GM12878 (cell line): ENCODE results near the gene NINJ1.

Source experiments
- CHD2 ChIP-seq: IDR thresholded peaks from 2 replicates; pipeline ENCODE4 v1.6.1; 2011; ENCODE audit warnings: low read depth, low read length, improper control_type of control experiment, borderline replicate concordance
- CTCF ChIP-seq, 3 experiments: IDR thresholded peaks in 2 of 3; conservative IDR thresholded peaks in 1 of 3; 2 replicates each; pipeline ENCODE4 v1.5.1; 2011; ENCODE audit warnings: low read depth in 3 of 3, low read length in 3 of 3, mild to moderate bottlenecking in 3 of 3, control low read depth in 2 of 3, moderate library complexity in 2 of 3, inconsistent platforms in 1 of 3, mixed read lengths in 1 of 3; ENCODE audit not compliant: control insufficient read depth in 2 of 3, insufficient read depth in 1 of 3; ENCODE audit errors: extremely low read depth in 1 of 3
- ELK1 ChIP-seq: IDR thresholded peaks from 2 replicates; pipeline ENCODE4 v1.6.1; 2012; ENCODE audit warnings: low read depth, low read length, improper control_type of control experiment
- POLR2AphosphoS2 ChIP-seq: IDR thresholded peaks from 2 replicates; pipeline ENCODE4 v1.6.1; 2011; ENCODE audit warnings: low read depth, mild to moderate bottlenecking, low read length, improper control_type of control experiment, moderate library complexity
- RAD21 ChIP-seq: IDR thresholded peaks from 2 replicates; pipeline ENCODE4 v1.6.1; 2011; ENCODE audit warnings: mild to moderate bottlenecking, low read depth, low read length, moderate library complexity; ENCODE audit not compliant: insufficient read depth
- RELB ChIP-seq: fragments of 450-650 bp; IDR thresholded peaks from 2 replicates; pipeline ENCODE4 v1.6.1; 2017; ENCODE audit warnings: low read depth, mild to moderate bottlenecking, moderate library complexity
- TCF3 ChIP-seq: IDR thresholded peaks from 2 replicates; pipeline ENCODE4 v1.6.1; 2012; ENCODE audit warnings: low read depth, mild to moderate bottlenecking, low read length, borderline replicate concordance; ENCODE audit not compliant: insufficient read depth
- ZBTB40 ChIP-seq: fragments of 450-650 bp; IDR thresholded peaks from 2 replicates; pipeline ENCODE4 v1.6.1; 2016; ENCODE audit warnings: mild to moderate bottlenecking, moderate library complexity, borderline replicate concordance
- ZNF207 ChIP-seq: fragments of 450-650 bp; IDR thresholded peaks from 2 replicates; pipeline ENCODE4 v1.6.1; 2014; ENCODE audit warnings: antibody characterized with exemption, mild to moderate bottlenecking, borderline replicate concordance
- ZNF384 ChIP-seq: IDR thresholded peaks from 2 replicates; pipeline ENCODE4 v1.6.1; 2012; ENCODE audit warnings: low read depth, mild to moderate bottlenecking, low read length, improper control_type of control experiment, borderline replicate concordance
- ZZZ3 ChIP-seq: IDR thresholded peaks from 2 replicates; pipeline ENCODE4 v1.6.1; 2011; ENCODE audit warnings: low read depth; ENCODE audit not compliant: control insufficient read depth, insufficient read length

- TF ChIP-seq ZBTB40 (no peak), RELB (no peak), ZNF384 (no peak), ELK1 (no peak), ZNF207 (no peak), RAD21 (no peak), CTCF (IDR thresholded peaks at IDR 0.05 in 2 of 3, conservative IDR thresholded peaks at IDR 0.05 in 1 of 3; ENCODE audit: control insufficient read depth in 2 of 3, extremely low read depth in 1 of 3, insufficient read depth in 1 of 3, low read depth in 3 of 3, low read length in 3 of 3) (no peak), TCF3 (no peak), CHD2 (no peak), POLR2AphosphoS2 (no peak), ZZZ3 (no peak)
These were observed 38.8 kb upstream of the NINJ1 start for GRCh38 chr9:93172666-93173364.
